Hepatocyte (in vitro differentiated cells): Measurements from ENCODE around the gene CDC42SE2. TPM values are rescaled to one million over a fixed set of nuclear protein-coding genes. Genes with fewer than 3 reads are reported as not detected.
A peak's percentile ranks its signal among the peaks of the same experiment; 100 is the strongest.

ENCODE experiments used
- DNase-seq: peaks from one replicate; pipeline ENCODE4 v3.0.0-alpha.2; 2016; ENCODE audit warnings: low spot score
- H2AFZ ChIP-seq: fragments of 200-600 bp; sonication (generic); 2 replicates; pipeline ENCODE4 v1.6.0; 2016; ENCODE audit warnings: antibody characterized with exemption, mild to moderate bottlenecking
- H3K27ac ChIP-seq: fragments of 200-600 bp; sonication (generic); 2 replicates; pipeline ENCODE4 v1.5.1; 2016; ENCODE audit warnings: mild to moderate bottlenecking
- H3K27me3 ChIP-seq: fragments of 200-600 bp; sonication (generic); 2 replicates; pipeline ENCODE4 v1.6.1; 2016
- H3K36me3 ChIP-seq: fragments of 200-600 bp; sonication (generic); replicated peaks from 2 replicates; pipeline ENCODE4 v1.5.1; 2016; ENCODE audit warnings: low read depth; ENCODE audit not compliant: insufficient read depth
- H3K4me1 ChIP-seq: fragments of 200-600 bp; sonication (generic); 2 replicates; pipeline ENCODE4 v1.5.1; 2016; ENCODE audit warnings: mild to moderate bottlenecking, moderate library complexity; ENCODE audit not compliant: insufficient read depth
- H3K4me2 ChIP-seq: fragments of 200-600 bp; sonication (generic); 2 replicates; pipeline ENCODE4 v1.6.0; 2016
- H3K4me3 ChIP-seq: fragments of 200-600 bp; sonication (generic); 2 replicates; pipeline ENCODE4 v1.5.1; 2016; ENCODE audit warnings: mild to moderate bottlenecking
- H3K79me2 ChIP-seq: fragments of 200-600 bp; sonication (generic); 2 replicates; pipeline ENCODE4 v1.6.0; 2017; ENCODE audit warnings: mild to moderate bottlenecking
- H3K9me2 ChIP-seq: fragments of 200-600 bp; sonication (generic); replicated peaks from 2 replicates; pipeline ENCODE4 v1.6.0; 2017; ENCODE audit warnings: mild to moderate bottlenecking; ENCODE audit not compliant: insufficient read depth
- H3K9me3 ChIP-seq: fragments of 200-600 bp; sonication (generic); 2 replicates; pipeline ENCODE4 v1.5.1; 2016; ENCODE audit warnings: low read depth, mild to moderate bottlenecking
- H4K20me1 ChIP-seq: fragments of 200-600 bp; sonication (generic); 2 replicates; pipeline ENCODE4 v1.6.0; 2016; ENCODE audit warnings: mild to moderate bottlenecking; ENCODE audit not compliant: insufficient read depth, poor library complexity, severe bottlenecking
- CTCF ChIP-seq: fragments of 200-600 bp; sonication (generic); IDR thresholded peaks from 2 replicates; pipeline ENCODE4 v1.5.1; 2016; ENCODE audit warnings: antibody characterized with exemption, mild to moderate bottlenecking; ENCODE audit not compliant: poor library complexity
- EZH2 ChIP-seq: fragments of 200-600 bp; sonication (generic); IDR thresholded peaks from 2 replicates; pipeline ENCODE4 v1.6.1; 2016; ENCODE audit warnings: antibody characterized with exemption, mild to moderate bottlenecking, borderline replicate concordance
- EZH2phosphoT487 ChIP-seq: fragments of 200-600 bp; sonication (generic); IDR thresholded peaks from one replicate; pipeline ENCODE4 v1.6.1; 2018; ENCODE audit warnings: antibody characterized with exemption, mild to moderate bottlenecking, low read depth, moderate library complexity; ENCODE audit not compliant: unreplicated experiment, severe bottlenecking
- WGBS: methylation state at CpG from one replicate; pipeline ENCODE4 v1.1.6; 2016; ENCODE audit warnings: low lambda C conversion rate; ENCODE audit errors: missing lambda C conversion rate; 5-methylcytosine and 5-hydroxymethylcytosine counted together
- polyA plus RNA-seq: library from polyadenylated mRNA; unstranded; fragments of >200 nt; fragmentation: Nextera tagmentation; extraction: Ambion mirVana; gene quantifications from 2 replicates; pipeline ENCODE4 v1.2.1, GENCODE V29; 2016
- total RNA-seq: library from RNA; depleted of rRNA; stranded (reverse); fragments of >200 nt; gene quantifications from 2 replicates; pipeline ENCODE4 v1.2.3, GENCODE V29; 2014

CDC42SE2 gene
- total and polyA plus RNA-seq, 2 experiments from 2014 or later, result 27.2 to 51.5 TPM

- Histone ChIP-seq H2AFZ (no peak overlapping the region), H4K20me1 (no peaks in the 10 kb centered on the region), H3K79me2 (peaks cover under 1% of the 10 kb centered on the region), H3K27ac (no peak overlapping the region), H3K4me3 (no peak overlapping the region), H3K9me3 (no peaks in the 10 kb centered on the region), H3K27me3 (no peaks in the 10 kb centered on the region), H3K4me1 (peaks cover 6% of the 10 kb centered on the region), H3K9me2 (no peaks in the 10 kb centered on the region), H3K4me2 (no peak overlapping the region), H3K36me3 (no peaks in the 10 kb centered on the region)
- WGBS, result 95% methylated on average over 4 of the region's 4 CpGs
- no peak for DNase-seq
- TF ChIP-seq EZH2phosphoT487 (no peak), EZH2 (no peak), CTCF (no peak)
Observed at GRCh38 chr5:131389096-131389868, 125.4 kb downstream of the CDC42SE2 start.

GRCh38 chr5:131389869-131390265, 126.0 kb downstream of the CDC42SE2 start:
- H3K9me3 ChIP-seq, result no peaks in the 10 kb centered on the region
- no peak overlapping the region for H3K4me2 ChIP-seq
- H3K27ac ChIP-seq, result no peak overlapping the region
- H4K20me1 ChIP-seq, result no peaks in the 10 kb centered on the region
- H3K79me2 ChIP-seq, result no peaks in the 10 kb centered on the region
- H3K36me3 ChIP-seq, result no peaks in the 10 kb centered on the region
- H3K4me3 ChIP-seq, result no peak overlapping the region
- no peaks in the 10 kb centered on the region for H3K9me2 ChIP-seq
- DNase-seq, result no peak
- no peak for TF ChIP-seq EZH2
- 27% methylated on average over 1 of the region's 1 CpG for WGBS
- H2AFZ ChIP-seq, result no peak overlapping the region
- H3K4me1 ChIP-seq, result peaks cover 6% of the 10 kb centered on the region
- H3K27me3 ChIP-seq, result no peaks in the 10 kb centered on the region

GRCh38 chr5:131392466-131393095, 128.7 kb downstream of the CDC42SE2 start:
- Histone ChIP-seq H3K9me3 (no peaks in the 10 kb centered on the region), H3K27ac (peak overlapping the region; percentile 68), H3K9me2 (no peaks in the 10 kb centered on the region), H3K4me2 (no peak overlapping the region), H2AFZ (no peak overlapping the region), H3K27me3 (no peaks in the 10 kb centered on the region), H3K4me3 (no peak overlapping the region), H3K4me1 (no peaks in the 10 kb centered on the region), H4K20me1 (no peaks in the 10 kb centered on the region), H3K79me2 (no peaks in the 10 kb centered on the region), H3K36me3 (no peaks in the 10 kb centered on the region)
- WGBS, result 90% methylated on average over 5 of the region's 5 CpGs
- TF ChIP-seq CTCF, result no peak
- TF ChIP-seq EZH2, result no peak
- no peak for TF ChIP-seq EZH2phosphoT487
- DNase-seq, result no peak

GRCh38 chr5:131393498-131393968, 129.7 kb downstream of the CDC42SE2 start:
- Histone ChIP-seq H3K36me3 (no peaks in the 10 kb centered on the region), H3K4me2 (no peak overlapping the region), H4K20me1 (no peaks in the 10 kb centered on the region), H3K4me1 (no peaks in the 10 kb centered on the region), H3K9me2 (no peaks in the 10 kb centered on the region), H3K9me3 (no peaks in the 10 kb centered on the region), H3K79me2 (no peaks in the 10 kb centered on the region), H2AFZ (no peak overlapping the region), H3K27ac (peak overlapping the region; percentile 68), H3K4me3 (no peak overlapping the region), H3K27me3 (no peaks in the 10 kb centered on the region)
- TF ChIP-seq EZH2phosphoT487, result no peak
- no peak for TF ChIP-seq CTCF
- TF ChIP-seq EZH2, result no peak
- 90% methylated on average over 5 of the region's 5 CpGs for WGBS
- DNase-seq, result no peak
